Measurements from ENCODE around the gene MYO9B. TPM values are rescaled to one million over a fixed set of nuclear protein-coding genes. Genes with fewer than 3 reads are reported as not detected.

MYO9B gene
- total RNA-seq, 1 donor from 2014 or later: 123 TPM

DNA sequence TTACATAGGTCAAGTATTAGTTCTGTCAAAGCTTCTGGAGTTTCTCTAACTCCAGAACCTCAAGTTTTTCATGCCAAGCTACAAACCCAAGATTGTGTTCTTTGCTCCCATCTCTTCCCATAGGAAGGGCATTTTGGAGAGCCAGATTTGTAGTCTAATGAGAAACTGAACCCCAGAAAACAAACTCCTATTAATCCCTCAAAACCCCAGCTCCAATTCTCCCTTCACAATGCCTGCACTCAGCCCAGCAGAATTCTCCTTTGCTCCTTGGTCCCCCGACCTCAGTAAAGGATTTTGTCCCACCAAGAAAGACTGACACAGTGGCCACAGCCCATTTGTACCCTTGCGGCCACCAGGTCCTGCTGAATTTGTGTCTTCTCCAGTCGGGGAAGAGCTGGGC is 180.6 kb downstream of the MYO9B start:
- FAIRE-seq (no peak), DNase-seq (ENCODE audit: low read depth) (no peak)
- Histone ChIP-seq H3K27me3 (ENCODE audit: insufficient read depth, low read length) (no peaks in the 10 kb centered on the region), H3K79me2 (ENCODE audit: insufficient read depth, low read length) (no peaks in the 10 kb centered on the region), H2AFZ (ENCODE audit: low read depth, low read length) (no peak overlapping the region), H4K20me1 (ENCODE audit: insufficient read depth, low read length) (no peaks in the 10 kb centered on the region), H3K4me3 (ENCODE audit: insufficient read depth, low read depth, low read length) (no peak overlapping the region), H3K4me2 (ENCODE audit: low read length) (no peak overlapping the region), H3K36me3 (ENCODE audit: insufficient read depth, low read length) (no peaks in the 10 kb centered on the region), H3K9me3 (ENCODE audit: insufficient read depth, low read depth, low read length) (peaks cover 10% of the 10 kb centered on the region), H3K27ac (ENCODE audit: low read depth, low read length) (no peak overlapping the region), H3K4me1 (ENCODE audit: insufficient read depth, low read length) (no peaks in the 10 kb centered on the region), H3K9ac (ENCODE audit: low read length) (no peak overlapping the region)
- H3K4me3 Mint-ChIP-seq (ENCODE audit: unreplicated experiment): no peak overlapping the region
- H3K36me3 Mint-ChIP-seq (ENCODE audit: low read depth, unreplicated experiment): no peaks in the 10 kb centered on the region
- TF ChIP-seq CTCF (IDR thresholded peaks at IDR 0.05; ENCODE audit: insufficient read depth, low read depth, low read length): no peak
- TF ChIP-seq EZH2 (IDR thresholded peaks at IDR 0.05; ENCODE audit: insufficient read depth, low read length): no peak
- no peaks in the 10 kb centered on the region for H3K4me1 Mint-ChIP-seq (ENCODE audit: low read depth, unreplicated experiment)
- no peak overlapping the region for H3K27ac Mint-ChIP-seq (ENCODE audit: unreplicated experiment)
- no peaks in the 10 kb centered on the region for H3K9me3 Mint-ChIP-seq (ENCODE audit: unreplicated experiment)
- peaks cover 13% of the 10 kb centered on the region for H3K27me3 Mint-ChIP-seq (ENCODE audit: low read depth, unreplicated experiment)

DNA sequence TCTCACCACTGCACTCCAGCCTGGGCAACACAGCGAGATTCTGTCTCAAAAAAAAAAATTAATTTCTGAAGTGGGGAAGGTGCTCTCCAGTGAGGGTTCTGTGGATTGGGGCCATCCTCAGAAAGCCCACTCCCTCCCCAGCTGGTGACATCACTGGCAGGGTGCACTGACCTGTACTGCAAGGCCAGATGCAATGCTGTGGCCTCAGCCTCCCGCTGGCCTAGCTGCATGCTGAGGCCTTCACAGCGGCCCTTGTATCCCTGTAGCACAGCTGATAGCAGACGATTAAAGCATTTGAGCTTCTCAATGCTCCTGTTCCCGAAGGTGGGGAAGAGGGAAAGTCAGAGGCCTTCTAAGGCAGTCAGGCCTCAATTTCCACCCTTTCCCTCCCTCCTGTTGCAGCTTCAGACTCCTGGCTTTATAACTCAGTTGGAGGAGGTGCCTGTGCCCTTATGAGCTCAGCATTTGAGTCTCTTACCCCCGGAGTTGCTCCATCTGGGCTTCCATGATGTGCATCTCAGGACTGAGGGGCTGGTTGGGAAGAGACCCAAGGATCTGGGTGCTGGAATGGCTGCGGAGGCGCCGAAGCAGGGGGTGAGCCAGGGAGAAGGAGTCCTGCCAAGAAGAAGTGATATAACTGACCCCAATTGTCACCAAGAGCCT is 183.7 kb downstream of the MYO9B start:
- peak overlapping the region; percentile 34 for H3K27ac Mint-ChIP-seq (ENCODE audit: unreplicated experiment)
- H3K4me3 Mint-ChIP-seq (ENCODE audit: unreplicated experiment): no peak overlapping the region
- DNase-seq (ENCODE audit: low read depth) (no peak), FAIRE-seq (no peak)
- H2AFZ ChIP-seq (ENCODE audit: low read depth, low read length): no peak overlapping the region
- peaks cover 10% of the 10 kb centered on the region for H3K9me3 ChIP-seq (ENCODE audit: insufficient read depth, low read depth, low read length)
- no peaks in the 10 kb centered on the region for H3K4me1 ChIP-seq (ENCODE audit: insufficient read depth, low read length)
- no peaks in the 10 kb centered on the region for H3K36me3 ChIP-seq (ENCODE audit: insufficient read depth, low read length)
- no peaks in the 10 kb centered on the region for H3K79me2 ChIP-seq (ENCODE audit: insufficient read depth, low read length)
- TF ChIP-seq CTCF (IDR thresholded peaks at IDR 0.05; ENCODE audit: insufficient read depth, low read depth, low read length) (no peak), EZH2 (IDR thresholded peaks at IDR 0.05; ENCODE audit: insufficient read depth, low read length) (no peak)
- H3K9ac ChIP-seq (ENCODE audit: low read length): no peak overlapping the region
- H3K27ac ChIP-seq (ENCODE audit: low read depth, low read length): no peak overlapping the region
- peaks cover 13% of the 10 kb centered on the region for H3K27me3 Mint-ChIP-seq (ENCODE audit: low read depth, unreplicated experiment)
- no peaks in the 10 kb centered on the region for H3K9me3 Mint-ChIP-seq (ENCODE audit: unreplicated experiment)
- H3K4me1 Mint-ChIP-seq (ENCODE audit: low read depth, unreplicated experiment): no peaks in the 10 kb centered on the region
- no peaks in the 10 kb centered on the region for H3K36me3 Mint-ChIP-seq (ENCODE audit: low read depth, unreplicated experiment)
- H3K4me3 ChIP-seq (ENCODE audit: insufficient read depth, low read depth, low read length): no peak overlapping the region
- H4K20me1 ChIP-seq (ENCODE audit: insufficient read depth, low read length): no peaks in the 10 kb centered on the region
- no peaks in the 10 kb centered on the region for H3K27me3 ChIP-seq (ENCODE audit: insufficient read depth, low read length)
- no peak overlapping the region for H3K4me2 ChIP-seq (ENCODE audit: low read length)

DNA sequence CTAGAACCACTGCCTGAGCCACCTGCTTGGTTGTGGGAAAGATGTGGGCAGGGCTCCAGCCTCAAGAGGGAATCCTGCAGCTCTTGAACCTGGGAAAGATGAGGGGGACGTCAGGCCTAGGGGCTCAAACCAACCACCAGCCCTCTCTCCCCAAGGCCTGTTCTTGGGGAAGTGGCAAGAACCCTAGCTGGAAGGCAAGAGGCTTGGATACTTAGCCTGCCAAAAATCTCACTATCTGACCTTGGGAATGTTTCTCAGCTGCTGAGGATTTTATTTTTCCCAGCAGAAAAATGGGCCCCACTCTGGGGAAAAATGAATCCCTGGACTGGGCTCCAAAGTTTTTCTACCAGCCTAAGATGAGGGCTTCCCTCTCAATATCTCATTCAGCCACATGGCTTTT is 184.4 kb downstream of the MYO9B start:
- TF ChIP-seq CTCF (IDR thresholded peaks at IDR 0.05; ENCODE audit: insufficient read depth, low read depth, low read length) (no peak), EZH2 (IDR thresholded peaks at IDR 0.05; ENCODE audit: insufficient read depth, low read length) (no peak)
- no peak overlapping the region for H2AFZ ChIP-seq (ENCODE audit: low read depth, low read length)
- no peaks in the 10 kb centered on the region for H3K27me3 ChIP-seq (ENCODE audit: insufficient read depth, low read length)
- no peaks in the 10 kb centered on the region for H3K79me2 ChIP-seq (ENCODE audit: insufficient read depth, low read length)
- no peak overlapping the region for H3K27ac Mint-ChIP-seq (ENCODE audit: unreplicated experiment)
- no peak for FAIRE-seq
- H3K4me2 ChIP-seq (ENCODE audit: low read length): no peak overlapping the region
- no peak overlapping the region for H3K4me3 ChIP-seq (ENCODE audit: insufficient read depth, low read depth, low read length)
- no peaks in the 10 kb centered on the region for H4K20me1 ChIP-seq (ENCODE audit: insufficient read depth, low read length)
- H3K9ac ChIP-seq (ENCODE audit: low read length): no peak overlapping the region
- no peak overlapping the region for H3K27ac ChIP-seq (ENCODE audit: low read depth, low read length)
- DNase-seq (ENCODE audit: low read depth): no peak
- H3K36me3 ChIP-seq (ENCODE audit: insufficient read depth, low read length): no peaks in the 10 kb centered on the region
- no peaks in the 10 kb centered on the region for H3K4me1 Mint-ChIP-seq (ENCODE audit: low read depth, unreplicated experiment)
- peaks cover 13% of the 10 kb centered on the region for H3K27me3 Mint-ChIP-seq (ENCODE audit: low read depth, unreplicated experiment)
- H3K4me1 ChIP-seq (ENCODE audit: insufficient read depth, low read length): no peaks in the 10 kb centered on the region
- no peak overlapping the region for H3K4me3 Mint-ChIP-seq (ENCODE audit: unreplicated experiment)
- peaks cover 10% of the 10 kb centered on the region for H3K9me3 ChIP-seq (ENCODE audit: insufficient read depth, low read depth, low read length)
- no peaks in the 10 kb centered on the region for H3K36me3 Mint-ChIP-seq (ENCODE audit: low read depth, unreplicated experiment)
- H3K9me3 Mint-ChIP-seq (ENCODE audit: unreplicated experiment): no peaks in the 10 kb centered on the region
